Thoracic aorta (tissue), 2 donors: ENCODE results near the gene USP13. TPM values are rescaled to one million over a fixed set of nuclear protein-coding genes. Genes with fewer than 3 reads are reported as not detected.

Source experiments
- ATAC-seq: fragments of 150-250 bp; one replicate; pipeline ENCODE4 v1.8.0; 2017; ENCODE audit warnings: low read depth; ENCODE audit not compliant: insufficient number of reproducible peaks, low FRiP score
- DNase-seq: peaks from one replicate; pipeline ENCODE4 v3.0.0-alpha.2; 2020; ENCODE audit warnings: low spot score
- H3K27ac ChIP-seq, 2 donors: fragments of 200-600 bp; sonication (generic); 1 replicate in 1 of 2; 2 replicates in 1 of 2; pipeline ENCODE4 v1.5.1; 2016; ENCODE audit warnings: mild to moderate bottlenecking in 2 of 2, moderate library complexity in 2 of 2
- H3K27me3 ChIP-seq: fragments of 200-600 bp; sonication (generic); replicated peaks from 2 replicates; pipeline ENCODE4 v1.6.0; 2016; ENCODE audit warnings: mild to moderate bottlenecking; ENCODE audit not compliant: insufficient read depth
- H3K36me3 ChIP-seq: fragments of 200-600 bp; sonication (generic); one replicate; pipeline ENCODE4 v1.5.1; 2016
- H3K4me1 ChIP-seq, 2 donors: fragments of 200-600 bp; sonication (generic); 1 replicate in 1 of 2; 2 replicates in 1 of 2; pipeline versions ENCODE4 v1.5.1 to v1.6.0; 2016; ENCODE audit warnings: low read depth in 2 of 2, mild to moderate bottlenecking in 1 of 2; ENCODE audit not compliant: control insufficient read depth in 1 of 2
- H3K4me3 ChIP-seq: fragments of 200-600 bp; sonication (generic); 2 replicates; pipeline ENCODE4 v1.5.1; 2016; ENCODE audit warnings: mild to moderate bottlenecking
- H3K9me3 ChIP-seq: fragments of 200-600 bp; sonication (generic); 2 replicates; pipeline ENCODE4 v1.5.1; 2016
- CTCF ChIP-seq: fragments of 200-600 bp; sonication (generic); IDR thresholded peaks from one replicate; pipeline ENCODE4 v1.5.1; 2019; ENCODE audit warnings: antibody characterized with exemption
- total RNA-seq, 2 donors: library from RNA; depleted of rRNA; stranded (reverse); fragments of >200 nt; gene quantifications; one replicate each; pipeline versions ENCODE4 v1.1.0 to v1.2.3, GENCODE V29; 2016

Gene USP13
- total RNA-seq, 2 donors from 2014 or later, result 5.1 to 8.2 TPM

GRCh38 chr3:179687967-179688535 is 35.2 kb downstream of the USP13 start:
- H3K27ac ChIP-seq, result no peak overlapping the region
- no peak for DNase-seq

DNA sequence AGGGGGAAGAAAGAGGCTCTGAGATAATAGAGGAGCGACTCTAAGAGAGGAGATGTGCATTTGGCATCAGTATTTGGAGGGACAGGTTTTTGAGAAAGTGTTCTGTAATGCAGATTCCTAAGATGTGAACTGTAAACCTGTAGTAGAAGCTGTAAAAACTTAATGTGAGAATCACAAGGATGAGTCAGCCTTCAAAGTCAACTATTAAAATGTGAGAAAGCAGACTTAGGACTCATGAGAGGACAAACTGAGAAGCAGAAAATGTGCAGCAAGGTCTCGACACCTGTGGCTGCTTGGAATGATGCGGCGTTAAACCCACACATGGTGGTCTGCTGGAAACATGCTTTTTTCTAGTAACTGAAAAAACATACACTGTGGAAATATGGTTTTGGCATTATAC is 36.0 kb downstream of the USP13 start:
- TF ChIP-seq CTCF, result no peak
- no peak overlapping the region for H3K27ac ChIP-seq
- ATAC-seq (no peak), DNase-seq (no peak)
- H3K36me3 ChIP-seq, result peaks cover 4% of the 10 kb centered on the region
- H3K4me1 ChIP-seq, result no peaks in the 10 kb centered on the region
- no peaks in the 10 kb centered on the region for H3K27me3 ChIP-seq
- H3K4me3 ChIP-seq, result no peak overlapping the region
- H3K9me3 ChIP-seq, result no peaks in the 10 kb centered on the region

More at GRCh38 chr3:179687967-179688535, 35.2 kb downstream of the USP13 start:
- no peak overlapping the region for H3K4me3 ChIP-seq
- TF ChIP-seq CTCF, result no peak
- H3K4me1 ChIP-seq, result peaks cover under 1 to 2% of the 10 kb centered on the region in 2 donors
- no peaks in the 10 kb centered on the region for H3K9me3 ChIP-seq
- no peaks in the 10 kb centered on the region for H3K27me3 ChIP-seq
- H3K36me3 ChIP-seq, result peaks cover 4% of the 10 kb centered on the region
- no peak for ATAC-seq

DNA sequence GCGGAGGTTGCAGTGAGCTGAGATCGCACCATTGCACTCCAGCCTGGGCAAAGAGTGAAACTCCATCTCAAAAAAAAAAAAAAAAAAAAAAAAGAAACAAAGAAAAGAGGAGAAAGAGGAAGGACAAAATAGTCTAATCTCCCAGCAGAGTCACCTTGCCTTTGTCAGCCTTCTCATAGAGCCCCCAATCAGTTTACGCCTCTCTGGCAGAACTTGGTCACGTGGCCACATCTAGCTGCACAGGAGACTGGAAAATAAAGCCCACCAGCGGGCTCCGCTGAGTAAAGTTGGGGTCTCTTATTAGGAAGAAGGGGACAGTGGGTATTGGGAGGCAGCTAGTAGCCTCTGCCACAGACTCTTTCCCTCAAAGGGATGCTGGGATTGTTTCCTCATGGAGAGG is 41.9 kb downstream of the USP13 start:
- no peak for ATAC-seq
- H3K27me3 ChIP-seq, result no peaks in the 10 kb centered on the region
- H3K36me3 ChIP-seq, result no peaks in the 10 kb centered on the region
- H3K27ac ChIP-seq, result no peak overlapping the region
- no peak for DNase-seq
- H3K4me3 ChIP-seq, result no peak overlapping the region
- no peaks in the 10 kb centered on the region for H3K9me3 ChIP-seq
- H3K4me1 ChIP-seq, result no peaks in the 10 kb centered on the region
- no peak for TF ChIP-seq CTCF

GRCh38 chr3:179695672-179696313 is 43.0 kb downstream of the USP13 start:
- Histone ChIP-seq H3K27ac (no peak overlapping the region), H3K4me3 (no peak overlapping the region), H3K9me3 (no peaks in the 10 kb centered on the region), H3K36me3 (no peaks in the 10 kb centered on the region), H3K4me1 (no peaks in the 10 kb centered on the region), H3K27me3 (no peaks in the 10 kb centered on the region)
- TF ChIP-seq CTCF, result no peak
- DNase-seq (no peak), ATAC-seq (no peak)

- no peaks in the 10 kb centered on the region for H3K36me3 ChIP-seq
- no peaks in the 10 kb centered on the region for H3K27me3 ChIP-seq
- H3K9me3 ChIP-seq, result no peaks in the 10 kb centered on the region
- DNase-seq, result no peak
- TF ChIP-seq CTCF, result no peak
- H3K4me3 ChIP-seq, result no peak overlapping the region
- ATAC-seq, result no peak
- no peak overlapping the region for H3K27ac ChIP-seq
- no peaks in the 10 kb centered on the region for H3K4me1 ChIP-seq
Observed at GRCh38 chr3:179697736-179698332, 45.0 kb downstream of the USP13 start.
